ENCODE measurements around the gene COQ6. TPM values are rescaled to one million over a fixed set of nuclear protein-coding genes. Genes with fewer than 3 reads are reported as not detected.
"Not testable (repeated sequence)": the region's sequence is repeated elsewhere in the genome, so short reads cannot be mapped to it uniquely, and the experiment has no call there.

The COQ6 gene
- total RNA-seq, 1 donor from 2014 or later: 19.7 TPM

GRCh38 chr14:73997944-73998447, 47.9 kb downstream of the COQ6 start:
- H4K20me1 ChIP-seq (ENCODE audit: low read depth): no peaks in the 10 kb centered on the region
- no peaks in the 10 kb centered on the region for H3K4me1 ChIP-seq
- no peak overlapping the region for H3K4me3 ChIP-seq
- no peaks in the 10 kb centered on the region for H3K9me3 ChIP-seq (ENCODE audit: low read depth)
- H3K4me1 Mint-ChIP-seq: no peaks in the 10 kb centered on the region
- H3F3A ChIP-seq (ENCODE audit: low read depth): no peaks in the 10 kb centered on the region
- H3K4me2 ChIP-seq: no peak overlapping the region
- H3K27me3 Mint-ChIP-seq (ENCODE audit: insufficient read depth, low read depth): no peaks in the 10 kb centered on the region
- H3K36me3 ChIP-seq: no peaks in the 10 kb centered on the region
- no peak overlapping the region for H3K9ac ChIP-seq
- no peak overlapping the region for H3K4me3 Mint-ChIP-seq
- H3K27me3 ChIP-seq: no peaks in the 10 kb centered on the region
- H3K79me2 ChIP-seq (ENCODE audit: low read depth): no peaks in the 10 kb centered on the region
- H3K36me3 Mint-ChIP-seq: no peaks in the 10 kb centered on the region
- no peak overlapping the region for H3K27ac Mint-ChIP-seq
- H2AFZ ChIP-seq (replicated peaks): no peak overlapping the region
- DNase-seq (ENCODE audit: low spot score): no peak
- H3K9me3 Mint-ChIP-seq: no peaks in the 10 kb centered on the region
- no peak overlapping the region for H3K27ac ChIP-seq
- TF ChIP-seq EZH2 (IDR thresholded peaks at IDR 0.05) (no peak), EZH2phosphoT487 (IDR thresholded peaks at IDR 0.05) (no peak), CTCF (IDR thresholded peaks at IDR 0.05) (no peak)

- no peak overlapping the region for H3K27ac Mint-ChIP-seq
- H3K4me3 ChIP-seq: no peak overlapping the region
Measured at GRCh38 chr14:73998726-73999125, 48.6 kb downstream of the COQ6 start.

GRCh38 chr14:74005664-74006063, 55.6 kb downstream of the COQ6 start:
- not testable (repeated sequence) for H3K27ac Mint-ChIP-seq; H2AFZ ChIP-seq (replicated peaks); H3K4me3 ChIP-seq; H3K36me3 Mint-ChIP-seq; H3K4me1 Mint-ChIP-seq; H4K20me1 ChIP-seq (ENCODE audit: low read depth); H3F3A ChIP-seq (ENCODE audit: low read depth); H3K36me3 ChIP-seq; H3K9ac ChIP-seq; H3K27me3 Mint-ChIP-seq (ENCODE audit: insufficient read depth, low read depth); H3K79me2 ChIP-seq (ENCODE audit: low read depth); H3K4me2 ChIP-seq; H3K9me3 ChIP-seq (ENCODE audit: low read depth); H3K27ac ChIP-seq; H3K9me3 Mint-ChIP-seq; H3K4me1 ChIP-seq; H3K27me3 ChIP-seq; DNase-seq (ENCODE audit: low spot score); H3K4me3 Mint-ChIP-seq

More at GRCh38 chr14:73998726-73999125, 48.6 kb downstream of the COQ6 start:
- Histone ChIP-seq H3K27me3 (no peaks in the 10 kb centered on the region), H3K9me3 (ENCODE audit: low read depth) (no peaks in the 10 kb centered on the region), H4K20me1 (ENCODE audit: low read depth) (no peaks in the 10 kb centered on the region), H3K9ac (no peak overlapping the region), H2AFZ (replicated peaks) (no peak overlapping the region), H3K79me2 (ENCODE audit: low read depth) (no peaks in the 10 kb centered on the region), H3F3A (ENCODE audit: low read depth) (no peaks in the 10 kb centered on the region), H3K27ac (no peak overlapping the region), H3K4me2 (no peak overlapping the region), H3K4me1 (no peaks in the 10 kb centered on the region), H3K36me3 (no peaks in the 10 kb centered on the region)
- TF ChIP-seq EZH2 (IDR thresholded peaks at IDR 0.05): no peak
- TF ChIP-seq CTCF (IDR thresholded peaks at IDR 0.05): no peak
- no peak for TF ChIP-seq EZH2phosphoT487 (IDR thresholded peaks at IDR 0.05)
- Mint-ChIP-seq H3K4me3 (no peak overlapping the region), H3K27me3 (ENCODE audit: insufficient read depth, low read depth) (no peaks in the 10 kb centered on the region), H3K36me3 (no peaks in the 10 kb centered on the region), H3K4me1 (no peaks in the 10 kb centered on the region), H3K9me3 (no peaks in the 10 kb centered on the region)
- no peak for DNase-seq (ENCODE audit: low spot score)

GRCh38 chr14:74008843-74009499, 58.9 kb downstream of the COQ6 start:
- Histone ChIP-seq H2AFZ (replicated peaks) (no peak overlapping the region), H3K9ac (no peak overlapping the region), H3K27me3 (no peaks in the 10 kb centered on the region), H3K9me3 (ENCODE audit: low read depth) (no peaks in the 10 kb centered on the region), H3K36me3 (peaks cover 4% of the 10 kb centered on the region), H3K27ac (no peak overlapping the region), H3K79me2 (ENCODE audit: low read depth) (no peaks in the 10 kb centered on the region), H4K20me1 (ENCODE audit: low read depth) (no peaks in the 10 kb centered on the region), H3F3A (ENCODE audit: low read depth) (no peaks in the 10 kb centered on the region), H3K4me1 (no peaks in the 10 kb centered on the region), H3K4me2 (no peak overlapping the region), H3K4me3 (no peak overlapping the region)
- H3K27me3 Mint-ChIP-seq (ENCODE audit: insufficient read depth, low read depth): no peaks in the 10 kb centered on the region
- H3K4me3 Mint-ChIP-seq: no peak overlapping the region
- H3K4me1 Mint-ChIP-seq: no peaks in the 10 kb centered on the region
- no peaks in the 10 kb centered on the region for H3K9me3 Mint-ChIP-seq
- peaks cover 6% of the 10 kb centered on the region for H3K36me3 Mint-ChIP-seq
- no peak overlapping the region for H3K27ac Mint-ChIP-seq
- TF ChIP-seq CTCF (IDR thresholded peaks at IDR 0.05) (no peak), EZH2 (IDR thresholded peaks at IDR 0.05) (no peak), EZH2phosphoT487 (IDR thresholded peaks at IDR 0.05) (no peak)
- DNase-seq (ENCODE audit: low spot score): no peak
